Measurements from ENCODE around the gene DYRK1A.
A peak's percentile ranks its signal among the peaks of the same experiment; 100 is the strongest.

Gene DYRK1A

DNA sequence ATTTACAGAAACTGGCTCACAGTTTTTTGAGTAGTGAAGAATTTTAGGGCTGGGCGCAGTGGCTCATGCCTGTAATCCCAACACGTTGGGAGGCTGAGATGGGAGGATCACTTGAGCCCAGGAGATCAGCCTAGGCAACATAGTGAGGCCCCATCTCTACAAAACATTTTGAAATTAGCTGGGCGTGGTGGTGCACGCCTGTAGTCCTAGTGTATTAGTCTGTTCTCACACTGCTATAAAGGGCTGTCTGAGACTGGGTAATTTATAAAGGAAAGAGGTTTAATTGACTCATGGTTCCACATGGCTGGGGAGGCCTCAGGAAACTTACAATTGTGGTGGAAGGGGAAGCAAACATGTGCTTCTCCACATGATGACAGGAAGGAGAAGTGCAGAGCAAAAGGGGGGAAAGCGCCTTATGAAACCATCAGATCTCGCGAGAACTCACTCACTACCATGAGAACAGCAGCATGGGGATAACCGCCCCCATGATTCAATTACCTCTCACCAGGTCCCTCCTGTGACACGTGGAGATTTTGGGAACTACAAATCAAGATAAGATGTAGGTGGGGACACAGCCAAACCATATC is 24.4 kb upstream of the DYRK1A start:
- Histone ChIP-seq H3K36me3 (ENCODE audit: control insufficient read depth in 1 of 2, insufficient read depth in 2 of 2, low read depth in 1 of 2, low read length in 2 of 2) (no peaks in the 10 kb centered on the region), H2BK5ac (ENCODE audit: low read depth, low read length, poor library complexity, severe bottlenecking) (no peak overlapping the region), H3K27me3 (ENCODE audit: control insufficient read depth in 1 of 2, insufficient read depth in 1 of 2, low read length in 2 of 2) (no peaks in the 10 kb centered on the region), H3K79me1 (replicated peaks; ENCODE audit: low read length, poor library complexity, severe bottlenecking) (no peaks in the 10 kb centered on the region), H3K18ac (ENCODE audit: low read depth in 1 of 2, low read length in 2 of 2) (no peak overlapping the region), H2BK12ac (ENCODE audit: low read length in 2 of 2) (no peak overlapping the region), H3K9ac (ENCODE audit: low read length) (no peak overlapping the region), H3K4me3 (ENCODE audit: insufficient read depth in 1 of 2, low read depth in 1 of 2, low read length in 2 of 2) (no peak overlapping the region), H3K9me3 (ENCODE audit: control insufficient read depth, low read length) (peaks cover 17% of the 10 kb centered on the region), H4K8ac (ENCODE audit: low read length) (no peak overlapping the region), H2BK120ac (ENCODE audit: low read depth, low read length) (peak overlapping the region; percentile 61), H2AK5ac (ENCODE audit: low read length, severe bottlenecking) (no peak overlapping the region), H3K14ac (ENCODE audit: low read length in 2 of 2) (no peak overlapping the region), H3K4me1 (ENCODE audit: control insufficient read depth, insufficient read depth, low read depth, low read length) (peaks cover 5% of the 10 kb centered on the region), H2AFZ (ENCODE audit: low read depth, low read length) (no peak overlapping the region), H2BK15ac (ENCODE audit: low read depth, poor library complexity, severe bottlenecking) (peak overlapping the region; percentile 52), H4K91ac (ENCODE audit: low read length) (no peak overlapping the region), H3K4ac (ENCODE audit: low read depth in 1 of 2, low read length in 2 of 2) (no peak overlapping the region), H3K4me2 (ENCODE audit: low read length, poor library complexity, severe bottlenecking) (no peak overlapping the region), H3K27ac (ENCODE audit: low read length, poor library complexity, severe bottlenecking) (no peak overlapping the region), H3K23ac (ENCODE audit: low read length in 2 of 2) (no peak overlapping the region)
- no peak for DNase-seq
- 93% methylated on average over 4 of the region's 9 CpGs for WGBS

DNA sequence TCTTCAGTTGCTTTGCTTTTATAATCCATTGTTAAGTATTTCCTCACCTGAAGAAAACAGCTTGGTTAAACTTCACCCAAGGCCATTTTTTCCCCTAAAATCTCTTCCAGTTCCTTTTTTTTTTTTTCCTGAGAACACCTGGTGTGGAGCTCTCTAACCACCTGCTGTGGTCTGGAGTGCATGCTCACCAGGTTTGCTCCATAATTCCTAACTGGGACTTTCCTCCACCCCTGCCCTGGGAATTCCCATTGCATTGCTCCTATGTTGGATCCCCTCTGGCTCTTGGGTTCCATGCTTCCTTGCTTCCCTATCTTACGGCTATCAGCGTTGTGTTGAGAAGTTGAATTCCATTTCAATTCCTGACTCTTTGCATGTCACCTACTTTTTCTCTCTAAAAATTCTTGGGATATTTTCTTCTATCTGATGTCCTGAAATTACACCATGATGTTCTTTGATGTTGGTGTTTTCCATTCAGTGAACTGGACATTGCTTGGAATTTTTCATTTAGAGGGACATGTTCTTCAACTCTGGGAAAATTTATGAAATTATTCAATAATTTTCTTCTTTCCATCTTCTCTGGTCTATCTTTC is 19.6 kb upstream of the DYRK1A start:
- no peak overlapping the region for H3K4me2 ChIP-seq (ENCODE audit: low read length, poor library complexity, severe bottlenecking)
- H3K36me3 ChIP-seq (ENCODE audit: control insufficient read depth in 1 of 2, insufficient read depth in 2 of 2, low read depth in 1 of 2, low read length in 2 of 2) = no peaks in the 10 kb centered on the region
- peaks cover 59% of the 10 kb centered on the region for H3K9me3 ChIP-seq (ENCODE audit: control insufficient read depth, low read length)
- H2BK12ac ChIP-seq (ENCODE audit: low read length in 2 of 2) = no peak overlapping the region
- no peak overlapping the region for H2BK5ac ChIP-seq (ENCODE audit: low read depth, low read length, poor library complexity, severe bottlenecking)
- no peak overlapping the region for H2AK5ac ChIP-seq (ENCODE audit: low read length, severe bottlenecking)
- DNase-seq = no peak
- H3K27me3 ChIP-seq (ENCODE audit: control insufficient read depth in 1 of 2, insufficient read depth in 1 of 2, low read length in 2 of 2) = no peaks in the 10 kb centered on the region
- no peak overlapping the region for H2BK120ac ChIP-seq (ENCODE audit: low read depth, low read length)
- no peak overlapping the region for H3K23ac ChIP-seq (ENCODE audit: low read length in 2 of 2)
- no peaks in the 10 kb centered on the region for H3K4me1 ChIP-seq (ENCODE audit: control insufficient read depth, insufficient read depth, low read depth, low read length)
- H3K4ac ChIP-seq (ENCODE audit: low read depth in 1 of 2, low read length in 2 of 2) = no peak overlapping the region
- WGBS = 100% methylated on average over 2 of the region's 2 CpGs
- H2AFZ ChIP-seq (ENCODE audit: low read depth, low read length) = no peak overlapping the region
- H3K14ac ChIP-seq (ENCODE audit: low read length in 2 of 2) = no peak overlapping the region
- no peaks in the 10 kb centered on the region for H3K79me1 ChIP-seq (replicated peaks; ENCODE audit: low read length, poor library complexity, severe bottlenecking)
- no peak overlapping the region for H3K4me3 ChIP-seq (ENCODE audit: insufficient read depth in 1 of 2, low read depth in 1 of 2, low read length in 2 of 2)
- H4K8ac ChIP-seq (ENCODE audit: low read length) = no peak overlapping the region
- H4K91ac ChIP-seq (ENCODE audit: low read length) = no peak overlapping the region
- no peak overlapping the region for H3K9ac ChIP-seq (ENCODE audit: low read length)
- no peak overlapping the region for H2BK15ac ChIP-seq (ENCODE audit: low read depth, poor library complexity, severe bottlenecking)
- no peak overlapping the region for H3K27ac ChIP-seq (ENCODE audit: low read length, poor library complexity, severe bottlenecking)
- H3K18ac ChIP-seq (ENCODE audit: low read depth in 1 of 2, low read length in 2 of 2) = no peak overlapping the region

DNA sequence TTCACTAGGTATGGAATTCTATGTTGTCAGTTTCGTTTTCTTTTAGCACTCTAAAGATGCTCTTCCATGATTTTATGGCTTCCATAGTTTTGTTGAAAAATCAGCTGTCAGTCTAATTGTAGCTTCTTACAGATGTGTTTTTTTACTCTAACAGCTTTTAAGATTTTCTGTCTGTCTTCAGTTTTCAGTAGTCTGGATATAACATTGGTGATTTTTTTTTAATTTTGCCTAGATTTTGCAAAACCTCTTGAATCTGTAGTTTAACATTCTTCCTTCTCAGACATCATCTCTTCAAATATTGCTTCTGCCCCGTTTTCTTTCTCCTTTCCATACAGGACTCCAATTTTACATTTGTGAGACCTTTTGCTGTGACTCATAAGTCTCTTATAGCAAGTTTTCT is 17.9 kb upstream of the DYRK1A start:
- H2BK15ac ChIP-seq (ENCODE audit: low read depth, poor library complexity, severe bottlenecking) = no peak overlapping the region
- no peak overlapping the region for H2BK12ac ChIP-seq (ENCODE audit: low read length in 2 of 2)
- H3K27me3 ChIP-seq (ENCODE audit: control insufficient read depth in 1 of 2, insufficient read depth in 1 of 2, low read length in 2 of 2) = no peaks in the 10 kb centered on the region
- H2BK5ac ChIP-seq (ENCODE audit: low read depth, low read length, poor library complexity, severe bottlenecking) = no peak overlapping the region
- no peaks in the 10 kb centered on the region for H3K36me3 ChIP-seq (ENCODE audit: control insufficient read depth in 1 of 2, insufficient read depth in 2 of 2, low read depth in 1 of 2, low read length in 2 of 2)
- no peak overlapping the region for H2BK120ac ChIP-seq (ENCODE audit: low read depth, low read length)
- H3K18ac ChIP-seq (ENCODE audit: low read depth in 1 of 2, low read length in 2 of 2) = no peak overlapping the region
- no peak overlapping the region for H3K27ac ChIP-seq (ENCODE audit: low read length, poor library complexity, severe bottlenecking)
- no peak overlapping the region for H3K23ac ChIP-seq (ENCODE audit: low read length in 2 of 2)
- WGBS = 72% methylated on average over 2 of the region's 2 CpGs
- H3K4me1 ChIP-seq (ENCODE audit: control insufficient read depth, insufficient read depth, low read depth, low read length) = no peaks in the 10 kb centered on the region
- H4K91ac ChIP-seq (ENCODE audit: low read length) = no peak overlapping the region
- H3K4ac ChIP-seq (ENCODE audit: low read depth in 1 of 2, low read length in 2 of 2) = no peak overlapping the region
- H3K14ac ChIP-seq (ENCODE audit: low read length in 2 of 2) = no peak overlapping the region
- no peak overlapping the region for H3K9ac ChIP-seq (ENCODE audit: low read length)
- no peak overlapping the region for H4K8ac ChIP-seq (ENCODE audit: low read length)
- no peaks in the 10 kb centered on the region for H3K79me1 ChIP-seq (replicated peaks; ENCODE audit: low read length, poor library complexity, severe bottlenecking)
- no peak overlapping the region for H3K4me3 ChIP-seq (ENCODE audit: insufficient read depth in 1 of 2, low read depth in 1 of 2, low read length in 2 of 2)
- H3K4me2 ChIP-seq (ENCODE audit: low read length, poor library complexity, severe bottlenecking) = no peak overlapping the region
- peaks cover 63% of the 10 kb centered on the region for H3K9me3 ChIP-seq (ENCODE audit: control insufficient read depth, low read length)
- no peak overlapping the region for H2AK5ac ChIP-seq (ENCODE audit: low read length, severe bottlenecking)
- no peak overlapping the region for H2AFZ ChIP-seq (ENCODE audit: low read depth, low read length)
- DNase-seq = no peak

DNA sequence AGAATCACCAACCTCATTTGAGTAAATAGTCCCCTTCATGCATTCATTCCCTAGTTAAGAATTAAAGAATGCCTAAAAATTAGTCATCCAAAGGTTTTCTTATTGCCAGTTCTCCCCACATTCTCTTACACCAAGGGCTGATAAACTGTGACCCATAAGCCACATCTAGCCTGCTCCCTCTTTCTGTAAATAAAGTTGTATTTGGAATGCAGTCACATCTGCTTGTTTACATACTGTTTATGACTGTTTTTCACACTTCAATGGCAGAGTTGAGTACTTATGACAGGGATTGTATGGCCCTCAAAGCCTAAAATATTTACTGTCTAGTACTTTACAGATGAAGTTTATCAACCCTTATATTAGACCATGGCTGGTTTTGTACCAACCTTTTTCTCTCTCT is 16.1 kb upstream of the DYRK1A start:
- Histone ChIP-seq H2BK12ac (ENCODE audit: low read length in 2 of 2) (no peak overlapping the region), H3K4me1 (ENCODE audit: control insufficient read depth, insufficient read depth, low read depth, low read length) (no peaks in the 10 kb centered on the region), H2AFZ (ENCODE audit: low read depth, low read length) (no peak overlapping the region), H3K27ac (ENCODE audit: low read length, poor library complexity, severe bottlenecking) (no peak overlapping the region), H3K18ac (ENCODE audit: low read depth in 1 of 2, low read length in 2 of 2) (no peak overlapping the region), H4K8ac (ENCODE audit: low read length) (no peak overlapping the region), H2BK120ac (ENCODE audit: low read depth, low read length) (no peak overlapping the region), H3K9ac (ENCODE audit: low read length) (no peak overlapping the region), H2AK5ac (ENCODE audit: low read length, severe bottlenecking) (no peak overlapping the region), H2BK15ac (ENCODE audit: low read depth, poor library complexity, severe bottlenecking) (no peak overlapping the region), H3K9me3 (ENCODE audit: control insufficient read depth, low read length) (peaks cover 62% of the 10 kb centered on the region), H3K4me2 (ENCODE audit: low read length, poor library complexity, severe bottlenecking) (no peak overlapping the region), H3K4ac (ENCODE audit: low read depth in 1 of 2, low read length in 2 of 2) (no peak overlapping the region), H4K91ac (ENCODE audit: low read length) (no peak overlapping the region), H3K79me1 (replicated peaks; ENCODE audit: low read length, poor library complexity, severe bottlenecking) (no peaks in the 10 kb centered on the region), H3K27me3 (ENCODE audit: control insufficient read depth in 1 of 2, insufficient read depth in 1 of 2, low read length in 2 of 2) (no peaks in the 10 kb centered on the region), H3K14ac (ENCODE audit: low read length in 2 of 2) (no peak overlapping the region), H3K36me3 (ENCODE audit: control insufficient read depth in 1 of 2, insufficient read depth in 2 of 2, low read depth in 1 of 2, low read length in 2 of 2) (no peaks in the 10 kb centered on the region), H3K23ac (ENCODE audit: low read length in 2 of 2) (no peak overlapping the region), H2BK5ac (ENCODE audit: low read depth, low read length, poor library complexity, severe bottlenecking) (no peak overlapping the region), H3K4me3 (ENCODE audit: insufficient read depth in 1 of 2, low read depth in 1 of 2, low read length in 2 of 2) (peak overlapping the region in 1 of 2 experiments; percentile 7)
- no peak for DNase-seq

Data from mesenchymal stem cell (in vitro differentiated cells and primary cell).